NCI-H446 (cell line): ENCODE results near the gene SLC35B4.

Source experiments
- DNase-seq, 2 experiments: peaks; one replicate each; lab custom pipeline; 2025; lab: John Stamatoyannopoulos, UW

The SLC35B4 gene

GRCh38 chr7:134316539-134317344 is at the start of gene SLC35B4:
Gene SLC35B4, minus strand, starts transcription at chr7:134316930. Its CDS starts 179 bp downstream, at chr7:134316751.
- peak; percentile 74 to 96 for DNase-seq

- no peak for DNase-seq
These were observed 49.8 kb upstream of the SLC35B4 start for GRCh38 chr7:134366481-134366880.

- DNase-seq: no peak
These were observed 48.8 kb upstream of the SLC35B4 start for GRCh38 chr7:134365341-134366054.

- no peak for DNase-seq
These were observed 47.9 kb upstream of the SLC35B4 start for GRCh38 chr7:134364619-134365037.

- no peak for DNase-seq
These were observed 46.1 kb upstream of the SLC35B4 start for GRCh38 chr7:134362587-134363483.

- DNase-seq: no peak
These were observed 43.2 kb upstream of the SLC35B4 start for GRCh38 chr7:134359787-134360432.

GRCh38 chr7:134357486-134357885 is 40.8 kb upstream of the SLC35B4 start:
- no peak for DNase-seq

GRCh38 chr7:134356421-134356936 is 39.7 kb upstream of the SLC35B4 start:
- DNase-seq: peak in 1 of 2 experiments; percentile 13

GRCh38 chr7:134355927-134356326 is 39.2 kb upstream of the SLC35B4 start:
- peak in 1 of 2 experiments; percentile 42 for DNase-seq

- no peak for DNase-seq
These were observed 38.3 kb upstream of the SLC35B4 start for GRCh38 chr7:134355004-134355525.

GRCh38 chr7:134353411-134353810 is 36.7 kb upstream of the SLC35B4 start:
- no peak for DNase-seq

GRCh38 chr7:134351424-134351823 is 34.7 kb upstream of the SLC35B4 start:
- no peak for DNase-seq

- no peak for DNase-seq
These were observed 34.0 kb upstream of the SLC35B4 start for GRCh38 chr7:134350709-134351108.

- no peak for DNase-seq
These were observed 30.8 kb upstream of the SLC35B4 start for GRCh38 chr7:134347567-134347966.

GRCh38 chr7:134343796-134344195 is 27.1 kb upstream of the SLC35B4 start:
- no peak for DNase-seq

- DNase-seq: no peak
These were observed 26.4 kb upstream of the SLC35B4 start for GRCh38 chr7:134343136-134343535.

GRCh38 chr7:134339475-134339874 is 22.7 kb upstream of the SLC35B4 start:
- DNase-seq: no peak

- DNase-seq: no peak
These were observed 21.2 kb upstream of the SLC35B4 start for GRCh38 chr7:134337980-134338379.

- no peak for DNase-seq
These were observed 17.7 kb upstream of the SLC35B4 start for GRCh38 chr7:134334408-134334807.

- no peak for DNase-seq
These were observed 17.2 kb upstream of the SLC35B4 start for GRCh38 chr7:134333943-134334342.

GRCh38 chr7:134332892-134333291 is 16.2 kb upstream of the SLC35B4 start:
- DNase-seq: no peak
